ENCODE results near the gene TASL.

DNA sequence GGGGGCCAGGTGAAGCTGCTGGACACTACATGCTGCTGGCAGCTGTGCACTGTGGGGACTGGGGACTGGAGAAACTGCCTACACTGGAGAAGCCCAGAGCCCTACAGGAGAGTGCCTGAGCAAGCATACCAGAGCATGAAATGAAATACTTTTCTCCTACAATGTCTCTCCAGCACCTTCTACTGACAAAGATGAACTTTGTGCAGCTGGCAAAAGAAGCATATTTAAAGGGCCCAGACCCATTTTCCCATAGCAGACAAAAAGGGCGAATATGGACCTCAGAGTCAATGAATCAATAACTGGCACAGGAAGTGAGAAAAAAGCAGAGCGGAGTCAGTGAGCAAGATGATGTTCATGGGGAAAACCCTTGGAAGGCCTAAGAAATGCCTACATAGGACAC, 44.8 kb upstream of the TASL start:
- TF ChIP-seq CTCF (IDR thresholded peaks at IDR 0.05) (no peak), POLR2A (IDR thresholded peaks at IDR 0.05) (no peak)
